ENCODE measurements around the gene RGS14.
A peak's percentile ranks its signal among the peaks of the same experiment; 100 is the strongest.
"Not testable (repeated sequence)": the region's sequence is repeated elsewhere in the genome, so short reads cannot be mapped to it uniquely, and the experiment has no call there.

Gene RGS14

GRCh38 chr5:177367323-177367848, 9.7 kb downstream of the RGS14 start:
- DNase-seq = no peak

- no peak for DNase-seq
Observed at GRCh38 chr5:177367981-177368868, 10.5 kb downstream of the RGS14 start.

- DNase-seq = no peak
Observed at GRCh38 chr5:177368869-177369644, 11.3 kb downstream of the RGS14 start.

- no peak for DNase-seq
Observed at GRCh38 chr5:177369645-177370440, 12.1 kb downstream of the RGS14 start.

GRCh38 chr5:177370488-177371119, 12.9 kb downstream of the RGS14 start:
- DNase-seq = peak; percentile 60

GRCh38 chr5:177371120-177372033, 13.7 kb downstream of the RGS14 start:
- DNase-seq = no peak

- no peak for DNase-seq
Observed at GRCh38 chr5:177372034-177372896, 14.5 kb downstream of the RGS14 start.

GRCh38 chr5:177372910-177373309, 15.2 kb downstream of the RGS14 start:
- DNase-seq = no peak

- no peak for DNase-seq
Observed at GRCh38 chr5:177373806-177374205, 16.1 kb downstream of the RGS14 start.

GRCh38 chr5:177374211-177374610, 16.5 kb downstream of the RGS14 start:
- DNase-seq = no peak

- DNase-seq = not testable (repeated sequence)
Observed at GRCh38 chr5:177375516-177375915, 17.8 kb downstream of the RGS14 start.

GRCh38 chr5:177376107-177376506, 18.4 kb downstream of the RGS14 start:
- DNase-seq = no peak

GRCh38 chr5:177377851-177378776, 20.4 kb downstream of the RGS14 start:
- no peak for DNase-seq

GRCh38 chr5:177378884-177379883, 21.5 kb downstream of the RGS14 start:
- no peak for DNase-seq

GRCh38 chr5:177380805-177381126, 23.0 kb downstream of the RGS14 start:
- DNase-seq = no peak

- DNase-seq = no peak
Observed at GRCh38 chr5:177382423-177383029, 24.8 kb downstream of the RGS14 start.

- DNase-seq = no peak
Observed at GRCh38 chr5:177383181-177383580, 25.5 kb downstream of the RGS14 start.
